Spleen (tissue), 7 donors: Measurements from ENCODE around the gene OPTN.

Experiments
- POLR2A ChIP-seq, 3 donors: fragments of 450-650 bp; IDR thresholded peaks; one replicate each; pipeline ENCODE4 v1.5.1; 2017; ENCODE audit warnings: antibody characterized with exemption in 3 of 3, mild to moderate bottlenecking in 1 of 3
- TF ChIP-seq, protein P1 (sequence below), 11 experiments: fragments of 200-600 bp in 7 of 11; fragments of 450-650 bp in 4 of 11; sonication (generic) in 4 of 11; IDR thresholded peaks in 8 of 11; conservative IDR thresholded peaks in 3 of 11; 1 replicate in 7 of 11; 2 replicates in 4 of 11; pipeline versions ENCODE4 v1.4.0 to v1.8.0; 2016 to 2021; ENCODE audit warnings: antibody characterized with exemption in 11 of 11, inconsistent platforms in 4 of 11, mild to moderate bottlenecking in 1 of 11
- donor health status: DM: no; HTN: no; CAD: no; lungs with moderate emphysema.
- donor health status: DM: no; HTN: no; CAD: no.
- donor health status: DM: no; HTN: no; CAD: no.

DNA sequence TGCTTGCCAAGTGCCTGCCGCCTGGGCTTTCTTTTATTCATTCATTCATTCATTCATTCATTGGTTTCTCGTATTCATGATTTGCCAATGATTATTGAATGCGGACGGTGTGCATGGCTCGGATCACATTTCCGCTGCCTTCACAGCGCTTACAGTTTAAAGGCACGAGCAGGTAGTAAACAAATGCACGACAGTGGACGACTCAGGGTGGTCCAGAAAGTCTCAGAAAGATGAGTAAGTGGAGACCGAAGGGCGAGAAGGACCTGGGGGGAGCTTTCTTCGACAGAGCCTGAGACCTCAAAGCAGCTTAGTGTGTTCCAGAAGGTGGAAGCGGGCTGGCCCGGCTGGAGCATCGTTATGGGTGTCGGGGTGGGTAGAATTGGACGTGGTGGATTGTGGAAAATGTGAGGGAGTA, 61.9 kb downstream of the OPTN start:
- TF ChIP-seq POLR2A (IDR thresholded peaks at IDR 0.05): no peak
- TF ChIP-seq, protein P1, sequence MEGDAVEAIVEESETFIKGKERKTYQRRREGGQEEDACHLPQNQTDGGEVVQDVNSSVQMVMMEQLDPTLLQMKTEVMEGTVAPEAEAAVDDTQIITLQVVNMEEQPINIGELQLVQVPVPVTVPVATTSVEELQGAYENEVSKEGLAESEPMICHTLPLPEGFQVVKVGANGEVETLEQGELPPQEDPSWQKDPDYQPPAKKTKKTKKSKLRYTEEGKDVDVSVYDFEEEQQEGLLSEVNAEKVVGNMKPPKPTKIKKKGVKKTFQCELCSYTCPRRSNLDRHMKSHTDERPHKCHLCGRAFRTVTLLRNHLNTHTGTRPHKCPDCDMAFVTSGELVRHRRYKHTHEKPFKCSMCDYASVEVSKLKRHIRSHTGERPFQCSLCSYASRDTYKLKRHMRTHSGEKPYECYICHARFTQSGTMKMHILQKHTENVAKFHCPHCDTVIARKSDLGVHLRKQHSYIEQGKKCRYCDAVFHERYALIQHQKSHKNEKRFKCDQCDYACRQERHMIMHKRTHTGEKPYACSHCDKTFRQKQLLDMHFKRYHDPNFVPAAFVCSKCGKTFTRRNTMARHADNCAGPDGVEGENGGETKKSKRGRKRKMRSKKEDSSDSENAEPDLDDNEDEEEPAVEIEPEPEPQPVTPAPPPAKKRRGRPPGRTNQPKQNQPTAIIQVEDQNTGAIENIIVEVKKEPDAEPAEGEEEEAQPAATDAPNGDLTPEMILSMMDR (IDR thresholded peaks at IDR 0.05 in 8 of 11, conservative IDR thresholded peaks at IDR 0.05 in 3 of 11): no peak
